Stimulated activated CD4-positive, alpha-beta T cell treated with anti-CD3 and anti-CD28 coated beads, Interleukin-2, amount 100 ng/mL, for 24 hours (primary cell): ENCODE data around the gene PARD3B.

Experiments used
- DNase-seq, 2 donors: peaks; one replicate each; pipeline ENCODE4 v3.0.0-alpha.2; 2020

The PARD3B gene

GRCh38 chr2:205650931-205651330, 1105.7 kb downstream of the PARD3B start:
- no peak for DNase-seq

- DNase-seq, result no peak
Observed at GRCh38 chr2:205651719-205652118, 1106.4 kb downstream of the PARD3B start.

- DNase-seq, result no peak
Observed at GRCh38 chr2:205654878-205655605, 1109.8 kb downstream of the PARD3B start.

GRCh38 chr2:205655779-205656456, 1110.6 kb downstream of the PARD3B start:
- no peak for DNase-seq

GRCh38 chr2:205656461-205656860, 1111.2 kb downstream of the PARD3B start:
- DNase-seq, result no peak

GRCh38 chr2:205656941-205657340, 1111.7 kb downstream of the PARD3B start:
- DNase-seq, result no peak

GRCh38 chr2:205657579-205657978, 1112.3 kb downstream of the PARD3B start:
- DNase-seq, result no peak

- no peak for DNase-seq
Observed at GRCh38 chr2:205658068-205658467, 1112.8 kb downstream of the PARD3B start.

- DNase-seq, result no peak
Observed at GRCh38 chr2:205658572-205658971, 1113.3 kb downstream of the PARD3B start.

GRCh38 chr2:205659922-205660321, 1114.6 kb downstream of the PARD3B start:
- no peak for DNase-seq

- DNase-seq, result peak; percentile 36 to 46
Observed at GRCh38 chr2:205660521-205661124, 1115.3 kb downstream of the PARD3B start.

GRCh38 chr2:205661281-205661680, 1116.0 kb downstream of the PARD3B start:
- DNase-seq, result no peak

- DNase-seq, result no peak
Observed at GRCh38 chr2:205662206-205662965, 1117.1 kb downstream of the PARD3B start.

- DNase-seq, result no peak
Observed at GRCh38 chr2:205665791-205666190, 1120.5 kb downstream of the PARD3B start.
